Ramos (cell line): ENCODE results near the gene MS4A15.
"Not testable (repeated sequence)": the region's sequence is repeated elsewhere in the genome, so short reads cannot be mapped to it uniquely, and the experiment has no call there.

Experiments
- in situ Hi-C: fragments of 300-500 bp; cut with MboI; formaldehyde crosslinking; loops from one replicate; pipeline ENCODE4 v1.14.3; 2022; ENCODE audit warnings: low sequenced_read_pairs; ENCODE audit not compliant: unreplicated experiment

The MS4A15 gene, protein sequence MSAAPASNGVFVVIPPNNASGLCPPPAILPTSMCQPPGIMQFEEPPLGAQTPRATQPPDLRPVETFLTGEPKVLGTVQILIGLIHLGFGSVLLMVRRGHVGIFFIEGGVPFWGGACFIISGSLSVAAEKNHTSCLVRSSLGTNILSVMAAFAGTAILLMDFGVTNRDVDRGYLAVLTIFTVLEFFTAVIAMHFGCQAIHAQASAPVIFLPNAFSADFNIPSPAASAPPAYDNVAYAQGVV

DNA sequence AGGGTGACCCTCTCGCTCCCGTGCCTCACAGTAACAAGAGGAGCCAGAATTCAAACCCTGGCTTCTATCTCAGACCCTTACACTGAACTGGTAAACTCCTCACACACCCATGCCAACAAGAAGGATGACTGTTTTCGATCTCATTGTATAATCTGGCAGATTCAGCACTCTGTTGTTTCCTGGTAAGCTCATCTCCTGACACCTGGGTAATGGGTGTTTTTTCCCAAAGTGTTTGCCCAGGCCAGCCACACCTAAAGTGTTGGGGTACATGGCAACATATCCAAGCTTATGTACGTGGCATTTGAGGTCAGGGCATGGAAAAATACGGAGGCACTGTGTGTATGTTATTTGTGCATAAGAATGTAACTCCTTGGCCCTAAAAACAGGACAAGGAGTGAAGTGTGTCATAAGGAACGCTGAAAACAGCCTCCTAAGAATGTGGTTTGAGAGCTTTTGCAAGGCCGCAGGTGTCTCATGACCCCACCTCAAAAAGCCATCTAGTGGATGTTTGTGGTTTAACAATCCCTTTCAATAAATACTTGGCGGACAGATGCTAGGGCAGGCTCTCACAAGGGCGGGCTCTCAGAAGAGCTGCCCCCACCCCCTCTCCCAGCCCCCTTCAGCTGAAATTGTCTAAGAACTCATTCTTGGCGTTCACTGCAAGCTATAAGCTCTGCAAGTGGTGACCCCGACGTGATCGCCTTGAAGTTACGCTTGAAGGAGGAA, at the start of gene MS4A15:
MS4A15 (plus strand) TSS at position 561 of the 726 bp plus-strand sequence. CDS start 6,867 bp downstream, outside the sequence.
- in situ Hi-C loops, result loop anchor here (25.0 kb wide), 1 partner anchor 419 kb away; the partner anchor contains the start of gene MS4A6E

DNA sequence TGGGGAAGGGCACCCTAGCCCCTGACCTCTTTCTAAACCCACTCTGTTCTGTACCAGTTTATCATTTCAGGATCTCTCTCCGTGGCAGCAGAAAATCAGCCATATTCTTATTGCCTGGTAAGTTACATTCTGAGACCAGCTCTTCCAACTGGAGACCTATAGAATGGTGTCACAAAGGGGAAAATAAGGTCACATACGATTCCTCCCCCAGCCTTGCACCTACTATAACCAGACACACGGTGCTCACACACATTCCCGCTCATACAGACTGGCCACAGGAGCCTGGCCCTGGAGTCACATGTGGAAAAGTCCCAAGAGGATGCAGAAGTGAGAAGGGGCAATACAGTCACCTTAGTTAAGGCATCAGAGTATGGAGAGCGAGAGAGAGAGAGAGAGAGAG, 49.7 kb upstream of the MS4A15 start:
- in situ Hi-C loops, result no loop called here

DNA sequence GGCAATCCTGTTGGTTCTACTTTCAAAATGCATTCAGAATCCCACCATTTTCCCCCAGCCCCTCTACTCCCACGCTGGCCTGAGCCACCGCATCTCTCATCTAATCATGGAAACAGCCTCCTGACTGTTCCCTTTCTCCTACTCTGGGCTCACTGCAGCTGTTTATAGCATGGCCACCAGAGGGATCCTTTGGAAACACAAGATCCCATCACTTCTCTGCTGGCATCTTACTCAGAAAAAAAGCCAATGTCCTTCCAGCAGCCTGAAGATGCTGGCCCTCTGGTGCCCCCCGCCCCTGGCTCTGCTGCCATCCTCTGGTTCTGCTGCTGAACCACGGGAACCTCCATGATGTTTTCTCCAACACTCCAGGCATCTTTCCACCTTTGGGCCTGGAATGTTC, 46.2 kb upstream of the MS4A15 start:
- in situ Hi-C loops, result no loop called here

GRCh38 chr11:60711276-60711675, 45.4 kb upstream of the MS4A15 start:
- in situ Hi-C loops, result no loop called here

- in situ Hi-C loops, result not testable (repeated sequence)
These were observed 43.2 kb upstream of the MS4A15 start for GRCh38 chr11:60713423-60713822.

- in situ Hi-C loops, result no loop called here
These were observed 38.7 kb upstream of the MS4A15 start for GRCh38 chr11:60717956-60718355.

GRCh38 chr11:60718524-60719316, 37.9 kb upstream of the MS4A15 start:
- in situ Hi-C loops, result no loop called here

- in situ Hi-C loops, result no loop called here
These were observed 37.3 kb upstream of the MS4A15 start for GRCh38 chr11:60719391-60719790.

DNA sequence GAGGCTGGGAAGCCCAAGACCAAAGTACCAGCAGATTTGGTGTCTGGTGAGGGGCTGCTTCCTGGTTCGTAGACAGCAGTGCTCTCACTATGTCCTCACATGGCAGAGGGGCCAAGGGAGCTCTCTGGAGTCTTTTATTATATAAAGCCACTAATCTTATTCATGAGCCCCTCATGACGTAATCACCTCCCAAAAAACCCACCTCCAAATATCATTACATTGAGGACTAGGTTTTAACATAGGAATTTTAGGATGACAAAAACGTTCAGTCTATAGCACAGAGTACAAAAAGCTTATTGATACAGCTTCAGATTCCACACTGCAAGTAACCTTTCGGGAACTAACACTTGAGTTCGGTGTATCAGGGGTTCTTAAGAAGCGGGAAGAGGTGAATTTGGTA, 36.2 kb upstream of the MS4A15 start:
- in situ Hi-C loops, result no loop called here

- in situ Hi-C loops, result no loop called here
These were observed 32.2 kb upstream of the MS4A15 start, which contains the start of gene MS4A18 for GRCh38 chr11:60724420-60724819. MS4A18 (plus strand) TSS chr11:60724720.

DNA sequence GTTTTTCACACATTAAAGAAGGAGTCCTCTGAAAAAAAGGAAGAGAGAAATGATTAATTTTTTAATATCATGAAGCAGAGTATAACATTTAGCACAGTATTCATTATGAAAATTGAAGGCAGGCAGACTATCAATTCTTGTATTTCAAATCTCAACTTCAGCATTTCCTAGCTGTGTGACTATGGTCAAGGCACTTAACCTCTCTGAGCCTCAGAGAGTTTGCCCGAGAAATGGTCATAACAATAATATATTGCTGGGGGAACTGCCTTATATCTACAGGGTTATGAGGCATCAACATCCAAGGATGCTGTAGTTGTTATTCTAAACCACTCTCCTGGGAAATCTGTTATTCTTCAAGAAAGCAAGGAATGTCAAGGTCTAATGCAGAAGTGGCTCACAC, 31.1 kb upstream of the MS4A15 start:
- in situ Hi-C loops, result no loop called here

GRCh38 chr11:60731586-60731985, 25.1 kb upstream of the MS4A15 start:
- in situ Hi-C loops, result no loop called here

GRCh38 chr11:60734279-60734678, 22.4 kb upstream of the MS4A15 start:
- in situ Hi-C loops, result no loop called here

- in situ Hi-C loops, result no loop called here
These were observed 17.6 kb upstream of the MS4A15 start for GRCh38 chr11:60739114-60739513.

GRCh38 chr11:60740573-60740972, 16.1 kb upstream of the MS4A15 start:
- in situ Hi-C loops, result no loop called here

- in situ Hi-C loops, result no loop called here
These were observed 15.2 kb upstream of the MS4A15 start for GRCh38 chr11:60741421-60741820.

DNA sequence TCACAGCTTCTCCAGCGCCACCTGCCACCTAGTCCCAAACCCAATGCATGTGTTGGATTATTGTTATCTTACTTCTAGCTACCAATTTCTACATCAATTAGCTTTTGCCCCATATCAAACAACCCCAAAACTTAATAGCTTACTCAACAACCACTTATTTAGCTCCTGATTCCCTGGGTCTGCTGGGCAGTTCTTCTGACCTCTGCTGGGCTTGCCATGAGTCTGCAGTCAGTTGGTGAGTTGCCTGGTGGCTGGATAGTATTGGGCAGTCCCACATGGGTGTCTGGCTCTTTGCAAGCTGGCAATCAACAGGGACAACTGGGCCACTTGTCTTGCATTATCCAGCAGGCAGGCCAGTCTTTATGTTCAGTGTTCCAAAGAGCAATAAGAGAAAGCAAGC, 13.6 kb upstream of the MS4A15 start:
- in situ Hi-C loops, result no loop called here

DNA sequence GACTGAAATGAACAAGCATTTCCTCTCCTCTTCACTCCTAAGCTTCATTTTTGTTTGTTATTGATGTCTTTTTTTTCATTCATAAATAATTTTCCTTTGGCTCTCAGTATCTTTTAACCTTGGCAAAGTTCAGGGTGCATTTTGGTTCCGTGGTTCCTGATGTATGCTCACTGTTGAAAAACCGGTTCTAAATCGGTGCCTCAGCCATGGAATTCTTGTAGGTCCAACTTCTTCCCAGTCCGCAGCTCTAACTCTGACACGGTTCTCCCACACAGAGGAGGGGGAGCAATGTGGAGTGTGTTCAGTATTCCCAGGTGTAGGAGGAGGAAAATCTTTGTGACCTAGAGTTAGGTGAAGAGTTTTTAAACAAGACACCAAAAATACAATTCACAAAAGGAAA, 12.6 kb upstream of the MS4A15 start:
- in situ Hi-C loops, result no loop called here

DNA sequence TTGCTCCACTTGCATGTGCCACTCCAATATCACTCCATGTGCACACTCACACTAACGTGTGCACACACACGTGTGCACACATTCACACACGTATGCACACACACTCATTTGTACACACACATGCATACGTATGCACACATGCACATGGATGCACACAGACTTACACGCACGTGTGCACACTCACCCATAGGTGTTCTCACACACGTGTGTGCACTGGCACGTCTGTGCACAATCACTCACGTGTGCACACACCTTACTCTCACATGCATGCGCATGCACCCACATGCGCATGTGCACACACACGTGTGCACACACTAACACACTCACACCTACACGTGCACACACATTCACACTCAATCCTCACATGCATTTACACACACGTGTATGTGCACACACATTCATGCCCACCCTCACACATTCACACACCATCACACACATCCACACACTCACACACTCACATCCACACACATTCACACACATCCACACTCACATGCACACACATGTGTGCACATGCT, 9.3 kb upstream of the MS4A15 start:
- in situ Hi-C loops, result no loop called here

- in situ Hi-C loops, result no loop called here
These were observed 8.4 kb upstream of the MS4A15 start for GRCh38 chr11:60748225-60748624.

DNA sequence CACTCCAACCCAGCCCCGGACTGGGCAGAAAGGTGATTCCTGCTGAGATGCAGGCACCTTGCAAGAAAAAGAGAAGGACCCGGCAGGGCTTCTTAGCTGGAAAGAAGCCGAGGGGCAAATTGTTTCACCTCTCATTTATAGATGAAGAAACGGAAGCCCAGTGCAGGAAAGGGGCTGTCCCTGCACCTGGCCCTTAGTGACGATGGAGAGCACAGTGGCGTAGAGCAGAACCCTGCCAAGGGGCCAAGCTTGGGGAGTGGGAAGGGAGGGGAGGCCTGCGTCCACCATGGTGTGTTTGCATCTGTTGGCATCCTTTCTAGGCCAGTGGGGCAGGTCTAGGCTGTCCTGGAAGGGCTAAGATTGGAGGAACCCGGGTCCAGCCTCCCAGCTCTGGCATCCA, 7.8 kb upstream of the MS4A15 start:
- in situ Hi-C loops, result no loop called here
